B cell (primary cell): Measurements from ENCODE around the gene AEBP1. TPM values are rescaled to one million over a fixed set of nuclear protein-coding genes. Genes with fewer than 3 reads are reported as not detected.

ENCODE experiments used
- ATAC-seq: fragments of 200-7000 bp; cut with Tn5 transposase; one replicate; pipeline ENCODE4 v1.10.0; 2021; ENCODE audit warnings: low read depth, mild to moderate bottlenecking, moderate number of reproducible peaks, moderate library complexity
- CTCF ChIA-PET: fragments of 350-600 bp; sonication (Branson Sonifier 250); formaldehyde crosslinking; loops from one replicate; lab custom pipeline; 2021; ENCODE audit warnings: antibody characterized with exemption, inconsistent platforms; lab: Charles Lee
- POLR2A ChIA-PET: fragments of 350-600 bp; sonication (Branson Sonifier 250); formaldehyde crosslinking; loops from one replicate; lab custom pipeline; 2021; ENCODE audit warnings: antibody characterized with exemption; lab: Charles Lee
- DNase-seq: peaks from one replicate; pipeline ENCODE4 v3.0.0; 2013
- H2AFZ ChIP-seq: 2 replicates; pipeline ENCODE4 v1.6.1; 2012; ENCODE audit warnings: mild to moderate bottlenecking, low read depth, low read length; ENCODE audit not compliant: insufficient read depth, poor library complexity, severe bottlenecking
- H3K27ac ChIP-seq, 2 donors: 1 replicate in 1 of 2; 2 replicates in 1 of 2; pipeline ENCODE4 v1.5.1; 2012 to 2013; ENCODE audit warnings: low read length in 2 of 2, mild to moderate bottlenecking in 2 of 2, moderate library complexity in 1 of 2
- H3K27me3 ChIP-seq, 4 experiments: fragments of 200-600 bp in 1 of 4; sonication (generic) in 1 of 4; replicated peaks in 1 of 4; 1 replicate in 2 of 4; 2 replicates in 2 of 4; pipeline versions ENCODE4 v1.6.1 to v1.7.0; 2013 to 2016; ENCODE audit warnings: low read length in 3 of 4, mild to moderate bottlenecking in 2 of 4, mixed read lengths in 1 of 4, moderate library complexity in 1 of 4; ENCODE audit not compliant: insufficient read depth in 4 of 4, control insufficient read depth in 3 of 4; ENCODE audit errors: control extremely low read depth in 1 of 4
- H3K36me3 ChIP-seq, 2 experiments: replicated peaks in 1 of 2; 1 replicate in 1 of 2; 2 replicates in 1 of 2; pipeline versions ENCODE4 v1.6.1 to v1.7.1; 2013; ENCODE audit warnings: low read length in 1 of 2; ENCODE audit not compliant: insufficient read depth in 2 of 2, control insufficient read depth in 1 of 2; ENCODE audit errors: control extremely low read depth in 1 of 2, extremely low read depth in 1 of 2
- H3K4me1 ChIP-seq, 2 donors: fragments of 200-600 bp in 1 of 2; sonication (generic) in 1 of 2; 1 replicate in 1 of 2; 2 replicates in 1 of 2; pipeline versions ENCODE4 v1.5.1 to v1.6.1; 2013 to 2017; ENCODE audit warnings: low read length in 2 of 2; ENCODE audit not compliant: control insufficient read depth in 2 of 2, insufficient read depth in 2 of 2
- H3K4me2 ChIP-seq: replicated peaks from 2 replicates; pipeline ENCODE3; 2012; ENCODE audit warnings: mild to moderate bottlenecking, low read depth, low read length; ENCODE audit not compliant: poor library complexity, severe bottlenecking
- H3K4me3 ChIP-seq, 5 experiments: fragments of 200-600 bp in 1 of 5; sonication (generic) in 1 of 5; 1 replicate in 3 of 5; 2 replicates in 2 of 5; pipeline versions ENCODE4 v1.5.1 to v1.7.0; 2011 to 2016; ENCODE audit warnings: low read length in 4 of 5, mild to moderate bottlenecking in 4 of 5, low read depth in 2 of 5, control low read depth in 1 of 5, moderate library complexity in 1 of 5; ENCODE audit not compliant: insufficient read depth in 1 of 5; ENCODE audit errors: control extremely low read depth in 1 of 5, extremely low read depth in 1 of 5
- H3K79me2 ChIP-seq: fragments of 200-600 bp; sonication (generic); one replicate; pipeline ENCODE4 v1.6.0; 2016; ENCODE audit warnings: low read length; ENCODE audit not compliant: control insufficient read depth, insufficient read depth
- H3K9ac ChIP-seq: fragments of 200-600 bp; sonication (generic); 2 replicates; pipeline ENCODE4 v1.6.1; 2017; ENCODE audit warnings: mild to moderate bottlenecking, low read length, moderate library complexity
- H3K9me3 ChIP-seq, 3 donors: one replicate each; pipeline versions ENCODE4 v1.6.1 to v1.7.1; 2013; ENCODE audit warnings: low read length in 2 of 3; ENCODE audit not compliant: control insufficient read depth in 2 of 3, insufficient read depth in 1 of 3; ENCODE audit errors: control extremely low read depth in 1 of 3
- H4K20me1 ChIP-seq: 2 replicates; pipeline ENCODE4 v1.6.0; 2012; ENCODE audit warnings: mild to moderate bottlenecking, low read length; ENCODE audit not compliant: insufficient read depth, control insufficient read depth, poor library complexity, severe bottlenecking
- H3K27ac Mint-ChIP-seq: one replicate; pipeline ENCODE4 v1.8.0; 2021; ENCODE audit warnings: mixed read lengths
- H3K27me3 Mint-ChIP-seq: one replicate; pipeline ENCODE4 v1.8.0; 2021; ENCODE audit warnings: mixed read lengths
- H3K4me1 Mint-ChIP-seq: one replicate; pipeline ENCODE4 v1.8.0; 2021; ENCODE audit warnings: mixed read lengths
- H3K4me3 Mint-ChIP-seq: one replicate; pipeline ENCODE4 v1.8.0; 2021; ENCODE audit warnings: mixed read lengths
- H3K9me3 Mint-ChIP-seq: one replicate; pipeline ENCODE4 v1.8.0; 2022; ENCODE audit warnings: mixed read lengths; ENCODE audit not compliant: insufficient read depth
- CTCF ChIP-seq: fragments of 200-600 bp; IDR thresholded peaks from one replicate; pipeline ENCODE4 v1.8.0; 2022; ENCODE audit warnings: antibody characterized with exemption, mild to moderate bottlenecking
- EZH2 ChIP-seq: IDR thresholded peaks from 2 replicates; pipeline ENCODE4 v1.6.1; 2012; ENCODE audit warnings: borderline replicate concordance, low read depth, mild to moderate bottlenecking, moderate library complexity, low read length; ENCODE audit not compliant: insufficient read depth, poor library complexity, severe bottlenecking
- WGBS: methylation state at CpG from one replicate; pipeline ENCODE4 v1.1.5; 2013; ENCODE audit warnings: missing lambda C conversion rate; ENCODE audit not compliant: insufficient coverage; 5-methylcytosine and 5-hydroxymethylcytosine counted together
- intact Hi-C: fragments of 100-400 bp; cut with micrococcal nuclease; formaldehyde crosslinking; loops from one replicate; pipeline ENCODE4 v1.10.0; 2022
- polyA minus RNA-seq: library from RNA; depleted of rRNA, polyadenylated mRNA; stranded (reverse); fragments of >200 nt; gene quantifications from 2 replicates; pipeline ENCODE4 v1.2.3, GENCODE V29; 2012
- polyA plus RNA-seq: library from polyadenylated mRNA; depleted of rRNA; stranded (reverse); fragments of >200 nt; gene quantifications from 2 replicates; pipeline ENCODE4 v1.2.3, GENCODE V29; 2012
- total RNA-seq, 2 donors: library from RNA; stranded (reverse); fragments of 120-200 nt in 1 of 2; gene quantifications; 1 replicate in 1 of 2; 2 replicates in 1 of 2; pipeline versions ENCODE4 v1.2.3 to v1.2.4, GENCODE V29; 2013 to 2022

The AEBP1 gene
- 36.7 and 41.0 TPM in 2 replicates for total RNA-seq
- 14.3 TPM for total RNA-seq (2013)
- polyA plus RNA-seq: 20.2 and 36.1 TPM in 2 replicates
- 14.9 and 26.6 TPM in 2 replicates for polyA minus RNA-seq

GRCh38 chr7:44103923-44104859 is at the start of gene AEBP1:
AEBP1 (plus strand) TSS chr7:44104345; CDS start chr7:44104666, 321 bp downstream.
- TF ChIP-seq EZH2 (no peak), CTCF (no peak)
- Histone ChIP-seq H3K79me2 (peaks cover 9% of the 10 kb centered on the region), H3K27me3 (peaks cover 0 to 11% (median 2%) of the 10 kb centered on the region in 4 experiments), H3K9me3 (peaks cover 0 to 3% (median 0%) of the 10 kb centered on the region in 3 donors), H3K9ac (peak within 1 kb of the TSS; percentile 71), H3K27ac (peak within 1 kb of the TSS in 1 of 2 donors; percentile 64), H3K36me3 (peaks cover 0 to 6% of the 10 kb centered on the region in 2 experiments), H4K20me1 (no peaks in the 10 kb centered on the region), H3K4me2 (peak within 1 kb of the TSS; percentile 99), H3K4me3 (peak within 1 kb of the TSS; percentile 44 to 60 (median 55)), H2AFZ (peak within 1 kb of the TSS; percentile 87), H3K4me1 (peaks cover 40 to 65% of the 10 kb centered on the region in 2 donors)
- peak; percentile 65 for ATAC-seq
- Mint-ChIP-seq H3K27me3 (no peaks in the 10 kb centered on the region), H3K27ac (peak within 1 kb of the TSS; percentile 92), H3K9me3 (no peaks in the 10 kb centered on the region), H3K4me3 (peak within 1 kb of the TSS; percentile 90), H3K4me1 (peaks cover 57% of the 10 kb centered on the region)
- CTCF ChIA-PET: interaction anchor here (0.6 to 1.4 kb wide), 3 partner anchors 19 to 37 kb away, joined by 3 to 6 read pairs (median 5); partner anchors contain the start of gene POLD2
- intact Hi-C loops: no loop called here
- 4% methylated on average over 61 of the region's 87 CpGs for WGBS
- POLR2A ChIA-PET: interaction anchor here (0.7 to 1.6 kb wide), 3 partner anchors 19 to 97 kb away, joined by 3 to 7 read pairs (median 5); partner anchors contain the start of gene POLD2
- DNase-seq: no peak
